Activated naive CD4-positive, alpha-beta T cell treated with anti-CD3 and anti-CD28 coated beads, Interleukin-2, amount 50 U/mL, for 72 hours (primary cell): ENCODE measurements around the gene PAX3. TPM values are rescaled to one million over a fixed set of nuclear protein-coding genes. Genes with fewer than 3 reads are reported as not detected.

Source experiments
- ATAC-seq, 2 donors: fragments of 150-1000 bp; cut with Tn5 transposase; 2 replicates each; pipeline ENCODE4 v1.10.0; 2021; ENCODE audit warnings: mild to moderate bottlenecking in 2 of 2, moderate library complexity in 2 of 2
- DNase-seq, 2 donors: peaks; one replicate each; pipeline ENCODE4 v3.0.0; 2021 to 2022; ENCODE audit warnings: low spot score in 2 of 2
- H3K27ac Mint-ChIP-seq, 2 donors: one replicate each; pipeline ENCODE4 v1.8.0; 2022; ENCODE audit warnings: mild to moderate bottlenecking in 2 of 2, mixed read lengths in 2 of 2
- H3K36me3 Mint-ChIP-seq, 2 donors: one replicate each; pipeline ENCODE4 v1.8.0; 2022; ENCODE audit warnings: mixed read lengths in 2 of 2
- H3K9me3 Mint-ChIP-seq, 2 donors: one replicate each; pipeline ENCODE4 v1.8.0; 2022; ENCODE audit warnings: mixed read lengths in 2 of 2
- total RNA-seq, 2 donors: library from RNA; stranded (reverse); gene quantifications; one replicate each; pipeline ENCODE4 v1.2.3, GENCODE V29; 2022

PAX3 gene
- not detected for total RNA-seq

DNA sequence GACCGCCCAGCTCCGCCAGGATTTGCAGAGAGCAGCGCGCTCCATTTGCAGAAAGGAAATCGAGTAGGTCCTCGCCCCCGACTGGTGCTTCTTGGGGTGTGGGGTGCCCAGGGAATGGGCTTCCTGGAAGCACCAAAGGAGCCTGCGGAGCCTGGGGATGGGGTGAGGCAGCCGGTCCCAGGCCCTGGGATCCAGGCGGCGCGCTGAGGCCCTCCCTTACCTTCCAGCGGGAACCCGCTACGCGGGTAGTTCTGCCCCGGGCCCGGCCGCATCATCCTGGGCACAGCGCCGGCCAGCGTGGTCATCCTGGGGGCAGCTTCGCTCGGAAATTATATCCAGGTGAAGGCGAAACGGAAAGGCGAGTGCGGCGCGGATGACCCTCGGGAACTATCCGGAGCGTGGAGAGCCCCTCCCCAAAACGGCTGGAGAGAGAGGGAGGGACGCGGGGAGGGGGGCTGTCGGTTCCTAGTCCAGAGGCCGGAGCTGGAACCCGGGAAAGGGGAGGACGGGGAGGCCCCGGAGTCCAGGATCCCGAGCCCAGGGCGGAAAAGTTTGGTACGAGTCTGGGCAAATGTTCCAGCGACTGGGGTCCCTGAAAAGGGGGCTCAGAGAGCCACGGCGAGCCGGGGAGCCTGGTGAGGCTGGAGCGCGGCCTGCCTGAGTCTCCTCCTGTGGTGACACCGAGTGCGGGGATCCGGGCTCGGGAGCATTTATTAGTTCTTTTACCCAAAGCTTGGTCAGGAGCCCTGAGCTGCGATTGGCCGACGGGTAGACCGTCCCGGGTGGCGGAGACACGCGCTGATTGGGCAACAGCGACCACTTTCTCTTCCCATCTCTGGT lies at the start of gene PAX3:
Gene PAX3 (minus strand): TSS at position 688 of the 840 bp plus-strand sequence. CDS start 383 bp downstream, at position 305.
- Mint-ChIP-seq H3K27ac (peak within 1 kb of the TSS in 1 of 2 donors; percentile 82), H3K9me3 (peaks cover 5 to 14% of the 10 kb centered on the region in 2 donors), H3K36me3 (peaks cover 36 to 54% of the 10 kb centered on the region in 2 donors)
- DNase-seq (no peak), ATAC-seq (no peak)

DNA sequence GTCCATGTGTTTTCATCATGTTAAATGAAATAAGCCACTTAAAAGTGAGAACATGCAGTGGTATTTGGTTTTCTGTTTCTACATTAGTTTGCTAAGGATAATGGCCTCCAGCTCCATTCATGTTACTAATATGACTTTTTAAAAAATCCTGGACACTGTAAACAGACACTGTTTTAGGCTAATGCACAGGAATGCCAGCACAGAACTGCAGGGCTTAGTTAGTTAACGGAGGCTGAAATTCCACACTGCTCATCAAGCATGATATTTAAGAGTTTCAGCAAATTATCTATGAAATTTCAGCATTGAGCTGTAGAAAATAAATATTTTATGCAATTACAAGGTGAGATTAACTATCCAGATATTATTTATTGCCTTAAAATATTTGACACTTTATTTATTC lies 42.5 kb upstream of the PAX3 start:
- Mint-ChIP-seq H3K9me3 (peaks cover 0 to 3% of the 10 kb centered on the region in 2 donors), H3K27ac (no peak overlapping the region), H3K36me3 (no peaks in the 10 kb centered on the region)
- ATAC-seq (no peak), DNase-seq (no peak)

DNA sequence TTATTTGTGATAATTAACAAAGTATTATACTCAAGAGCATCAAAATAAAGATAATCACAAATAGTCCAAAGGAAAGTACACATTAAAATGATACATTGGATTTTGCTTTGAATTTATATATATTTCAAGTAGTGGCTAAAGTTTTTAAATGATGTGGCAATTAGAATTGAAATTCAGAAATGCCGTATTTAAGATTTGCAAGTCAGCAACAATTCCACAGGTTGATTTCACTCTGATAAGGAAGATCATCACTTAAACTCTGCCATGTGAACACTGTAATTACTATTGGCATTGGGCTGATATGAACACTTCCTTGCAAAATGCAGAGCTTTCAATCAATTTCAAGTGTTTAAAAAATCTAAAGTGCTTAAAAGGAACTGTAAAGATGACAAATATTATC lies 39.6 kb upstream of the PAX3 start:
- Mint-ChIP-seq H3K27ac (no peak overlapping the region), H3K36me3 (peaks cover 0 to 10% of the 10 kb centered on the region in 2 donors), H3K9me3 (peaks cover 8 to 16% of the 10 kb centered on the region in 2 donors)
- DNase-seq: no peak
- no peak for ATAC-seq

DNA sequence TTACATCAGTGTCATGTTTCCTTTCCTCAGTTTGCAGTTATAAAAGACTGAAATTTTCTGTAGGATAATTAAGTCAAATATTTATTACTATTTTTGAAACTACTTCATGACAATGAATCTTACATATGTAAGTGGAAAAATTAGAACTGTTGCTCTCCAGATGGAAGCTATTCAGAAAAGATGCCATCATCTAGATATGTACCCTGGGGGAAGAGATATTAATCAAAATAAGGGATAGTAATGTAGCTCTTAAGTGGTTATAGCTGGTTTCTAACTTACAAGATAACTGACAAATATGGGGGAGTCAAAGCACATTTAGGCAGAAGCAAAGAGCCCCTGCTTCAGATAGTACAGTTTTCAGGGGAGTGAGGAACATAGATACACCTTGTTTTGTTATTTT lies 38.1 kb upstream of the PAX3 start:
- DNase-seq: no peak
- Mint-ChIP-seq H3K9me3 (peaks cover 13 to 20% of the 10 kb centered on the region in 2 donors), H3K36me3 (peaks cover 0 to 19% of the 10 kb centered on the region in 2 donors), H3K27ac (no peak overlapping the region)
- no peak for ATAC-seq

DNA sequence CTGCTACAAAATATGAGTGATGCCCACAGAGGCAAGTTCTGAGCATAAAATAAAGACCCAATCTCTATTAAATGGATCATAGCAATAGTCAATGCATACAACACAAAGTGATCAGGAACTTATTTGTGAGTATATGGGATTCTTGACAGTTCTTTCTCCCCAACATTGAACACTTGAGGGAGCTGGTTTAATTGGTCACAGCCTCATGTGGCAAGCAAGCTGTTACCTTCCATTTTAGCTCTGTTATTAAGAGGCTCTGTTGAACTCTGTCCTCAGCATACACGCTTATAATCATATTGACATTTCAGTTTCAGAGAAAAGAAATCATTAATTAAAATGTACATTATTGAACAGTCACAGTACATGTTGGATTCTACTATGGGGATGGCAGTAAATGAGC lies 37.6 kb upstream of the PAX3 start:
- no peak for DNase-seq
- no peak overlapping the region for H3K27ac Mint-ChIP-seq
- peaks cover 0 to 19% of the 10 kb centered on the region in 2 donors for H3K36me3 Mint-ChIP-seq
- no peak for ATAC-seq
- H3K9me3 Mint-ChIP-seq: peaks cover 13 to 20% of the 10 kb centered on the region in 2 donors

DNA sequence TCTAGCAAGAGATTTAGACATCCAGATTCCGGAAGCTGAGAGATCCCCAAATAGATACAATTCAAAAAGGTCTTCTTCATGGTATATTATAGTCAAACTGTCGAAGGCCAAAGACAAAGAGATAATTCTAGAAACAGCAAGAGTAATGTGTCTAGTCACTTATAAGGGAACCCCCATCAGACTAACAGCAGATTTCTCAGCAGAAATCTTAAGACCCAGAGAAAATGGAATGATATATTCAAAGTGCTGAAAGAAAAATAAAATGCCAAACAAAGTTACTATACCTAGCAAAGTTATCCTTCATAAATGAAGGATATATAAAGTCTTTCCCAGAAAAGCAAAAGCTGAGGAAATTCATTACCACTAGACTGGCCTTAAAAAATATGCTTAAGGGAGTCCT lies 36.1 kb upstream of the PAX3 start:
- no peak for DNase-seq
- no peak for ATAC-seq
- Mint-ChIP-seq H3K9me3 (peaks cover 13 to 17% of the 10 kb centered on the region in 2 donors), H3K36me3 (peaks cover 0 to 19% of the 10 kb centered on the region in 2 donors), H3K27ac (no peak overlapping the region)

DNA sequence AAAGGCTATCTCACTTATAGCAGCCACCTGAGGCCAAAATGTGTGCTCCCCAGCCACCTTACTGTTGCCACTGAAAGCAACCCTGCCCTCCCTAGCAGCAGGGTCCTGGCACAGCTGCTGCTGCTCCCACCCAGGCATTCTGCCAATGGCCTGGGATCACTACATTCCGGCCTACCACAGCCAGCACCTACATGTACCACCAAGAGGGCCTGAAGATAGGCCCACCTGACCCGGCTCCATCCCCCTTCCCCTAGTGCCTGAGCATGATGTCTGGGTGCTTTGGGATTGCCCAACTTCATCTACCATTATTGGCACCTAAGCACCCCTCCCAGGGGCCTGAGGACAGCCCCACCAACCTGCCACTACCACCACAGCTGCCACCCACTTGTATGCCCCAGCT lies 34.6 kb upstream of the PAX3 start:
- no peak for DNase-seq
- ATAC-seq: no peak
- Mint-ChIP-seq H3K36me3 (peaks cover 0 to 19% of the 10 kb centered on the region in 2 donors), H3K9me3 (peaks cover 13 to 17% of the 10 kb centered on the region in 2 donors), H3K27ac (no peak overlapping the region)

DNA sequence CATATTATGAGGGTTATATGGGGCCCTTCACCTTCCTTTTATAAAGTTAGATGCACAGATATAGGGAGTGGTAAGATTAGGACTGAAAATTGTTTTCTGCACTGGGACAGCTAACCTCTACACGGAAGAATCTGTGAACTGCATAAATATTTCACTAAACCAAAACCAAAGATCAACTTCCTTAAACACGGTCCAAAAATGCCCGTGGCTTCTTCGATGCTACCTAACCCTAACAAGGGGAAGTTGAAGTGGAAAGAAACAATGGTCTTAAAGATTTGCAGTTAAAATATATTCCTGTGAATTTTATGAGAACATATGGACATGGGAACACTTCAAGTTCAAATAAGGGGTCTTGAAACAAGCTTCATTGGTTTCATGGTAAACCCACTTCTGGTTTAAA lies 33.3 kb upstream of the PAX3 start:
- H3K9me3 Mint-ChIP-seq: peaks cover 13 to 17% of the 10 kb centered on the region in 2 donors
- DNase-seq (no peak), ATAC-seq (no peak)
- H3K27ac Mint-ChIP-seq: no peak overlapping the region
- H3K36me3 Mint-ChIP-seq: peaks cover 0 to 19% of the 10 kb centered on the region in 2 donors

DNA sequence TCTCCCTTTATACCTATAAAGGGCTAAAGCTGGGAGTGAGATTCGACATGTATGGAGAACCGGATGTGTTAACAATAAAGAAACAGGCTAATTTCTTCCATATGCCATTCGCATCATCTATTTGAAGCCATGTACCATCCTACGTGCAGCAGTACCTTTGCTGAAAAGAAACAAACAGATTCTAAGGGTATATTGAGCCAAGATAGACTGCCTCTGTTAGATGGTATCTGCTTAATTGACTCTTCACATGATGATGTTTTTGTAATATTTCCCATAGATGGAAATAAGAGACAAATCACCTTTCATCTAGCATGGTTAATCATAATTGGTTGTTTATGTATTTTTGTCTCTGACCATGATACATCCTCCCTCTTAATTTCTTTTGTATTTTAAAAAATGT lies 32.1 kb upstream of the PAX3 start:
- Mint-ChIP-seq H3K9me3 (peaks cover 13 to 17% of the 10 kb centered on the region in 2 donors), H3K36me3 (peaks cover 0 to 19% of the 10 kb centered on the region in 2 donors), H3K27ac (no peak overlapping the region)
- no peak for ATAC-seq
- no peak for DNase-seq

DNA sequence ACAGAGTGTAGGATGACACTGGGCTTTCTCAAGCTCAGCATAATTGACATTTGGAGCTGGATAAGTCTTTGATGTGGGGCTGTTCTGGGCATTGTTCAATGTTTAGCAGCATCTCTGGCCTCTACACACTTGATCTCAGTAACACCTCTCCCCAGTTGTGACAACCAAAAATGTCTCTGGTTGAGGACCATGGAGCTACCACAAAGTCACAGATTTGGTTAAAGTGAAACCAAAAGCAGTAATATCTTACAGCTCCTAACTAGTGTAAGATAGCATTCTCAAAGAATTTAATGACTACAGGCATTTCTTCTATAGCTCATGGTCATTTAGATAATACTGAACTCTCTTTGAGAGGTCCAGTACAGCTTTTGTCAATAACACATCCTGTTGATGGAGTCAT lies 23.4 kb upstream of the PAX3 start:
- no peak for DNase-seq
- H3K9me3 Mint-ChIP-seq: no peaks in the 10 kb centered on the region
- H3K36me3 Mint-ChIP-seq: peaks cover 0 to 10% of the 10 kb centered on the region in 2 donors
- H3K27ac Mint-ChIP-seq: no peak overlapping the region
- ATAC-seq: no peak

DNA sequence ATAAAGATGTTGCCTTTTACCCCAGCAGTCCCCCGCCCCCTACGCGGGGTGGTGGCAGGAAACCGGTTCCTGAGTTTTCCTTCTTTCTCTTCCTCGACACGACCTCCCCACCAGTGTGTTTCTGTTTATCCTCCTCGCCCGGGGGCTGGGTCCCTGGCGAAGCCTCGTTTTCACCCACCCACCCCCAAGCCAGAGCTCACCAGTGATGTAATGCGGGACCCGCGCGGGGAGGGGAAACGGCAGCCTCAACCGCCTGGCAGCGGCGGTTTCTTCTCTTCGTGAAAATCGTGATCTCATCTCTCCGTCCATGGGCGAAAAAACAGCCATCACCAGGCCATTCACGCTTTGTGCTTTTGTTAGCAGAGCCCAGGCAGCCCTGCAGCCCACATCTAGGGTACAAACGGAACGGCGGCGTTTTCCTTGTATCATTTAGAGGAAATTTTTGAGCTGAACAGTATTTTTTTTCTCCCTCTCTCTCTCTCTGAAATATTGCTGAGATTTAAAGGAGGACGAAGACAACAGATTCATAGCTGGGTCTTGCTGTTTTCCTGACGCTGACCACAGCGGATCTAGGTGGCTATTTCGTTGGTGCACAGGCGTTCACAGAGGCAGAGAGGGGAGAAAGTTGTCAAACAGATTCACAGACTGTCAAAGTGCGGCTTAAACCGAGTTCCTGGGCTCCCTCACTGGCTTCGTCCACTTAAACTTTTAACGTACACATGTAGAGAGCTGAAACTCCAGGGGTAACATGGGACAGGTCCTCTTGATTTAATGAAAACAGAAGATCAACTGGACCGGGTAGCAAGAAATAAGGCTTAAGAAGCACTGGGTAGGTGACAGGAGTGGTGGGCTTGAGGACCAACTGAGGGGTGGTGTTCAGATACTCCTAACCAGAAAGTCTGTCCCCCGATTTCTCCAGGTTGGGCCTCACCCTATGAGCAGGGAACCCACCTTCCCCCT lies 21.9 kb upstream of the PAX3 start:
- H3K27ac Mint-ChIP-seq: no peak overlapping the region
- no peak for ATAC-seq
- DNase-seq: no peak
- peaks cover 0 to 10% of the 10 kb centered on the region in 2 donors for H3K36me3 Mint-ChIP-seq
- H3K9me3 Mint-ChIP-seq: no peaks in the 10 kb centered on the region

DNA sequence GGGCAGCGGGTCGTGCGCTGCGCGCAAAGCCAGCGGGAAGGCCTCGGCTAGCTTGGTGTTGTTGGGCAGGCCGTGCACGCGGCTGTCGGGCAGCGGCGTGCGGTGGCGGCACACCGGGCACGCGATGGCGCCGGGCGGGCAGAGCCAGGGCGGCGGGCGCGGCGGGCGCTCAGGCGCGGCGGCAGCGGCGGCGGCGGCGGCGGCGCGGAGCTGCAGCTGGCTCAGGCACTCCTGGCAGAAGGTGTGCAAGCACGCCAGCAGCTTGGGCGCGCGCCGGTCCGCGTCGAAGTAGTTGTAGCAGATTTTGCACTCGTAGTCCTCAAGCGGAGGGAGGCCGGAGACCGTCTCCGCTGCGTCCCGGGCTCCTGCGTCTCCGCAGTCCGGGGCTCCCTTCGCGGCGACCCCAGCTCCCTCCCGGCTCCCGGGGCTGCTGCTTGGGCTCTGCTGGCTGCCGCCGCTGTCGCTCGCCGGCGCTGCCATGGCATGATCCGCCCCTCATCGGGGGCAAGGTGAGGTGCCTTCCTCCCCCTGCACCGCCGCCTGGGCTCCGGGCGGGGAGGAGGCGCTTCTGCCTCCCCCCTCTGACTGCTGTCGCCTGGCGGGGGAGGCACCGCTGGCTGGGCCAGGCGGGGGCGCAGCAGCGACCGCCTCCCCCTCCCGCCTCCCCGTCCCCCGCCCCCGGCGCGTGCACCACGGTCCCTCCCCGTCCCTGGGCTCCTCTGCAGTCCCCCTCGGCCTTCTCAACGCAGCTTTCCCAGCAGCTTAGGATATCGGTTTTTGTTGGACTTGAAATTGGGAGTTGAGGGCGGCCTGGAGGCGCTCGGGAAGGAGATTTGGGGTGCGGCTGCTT lies 21.0 kb upstream of the PAX3 start:
- H3K9me3 Mint-ChIP-seq: no peaks in the 10 kb centered on the region
- no peak overlapping the region for H3K27ac Mint-ChIP-seq
- DNase-seq: peak in 1 of 2 donors; percentile 33
- ATAC-seq: peak; percentile 14 to 54
- peaks cover 0 to 10% of the 10 kb centered on the region in 2 donors for H3K36me3 Mint-ChIP-seq

DNA sequence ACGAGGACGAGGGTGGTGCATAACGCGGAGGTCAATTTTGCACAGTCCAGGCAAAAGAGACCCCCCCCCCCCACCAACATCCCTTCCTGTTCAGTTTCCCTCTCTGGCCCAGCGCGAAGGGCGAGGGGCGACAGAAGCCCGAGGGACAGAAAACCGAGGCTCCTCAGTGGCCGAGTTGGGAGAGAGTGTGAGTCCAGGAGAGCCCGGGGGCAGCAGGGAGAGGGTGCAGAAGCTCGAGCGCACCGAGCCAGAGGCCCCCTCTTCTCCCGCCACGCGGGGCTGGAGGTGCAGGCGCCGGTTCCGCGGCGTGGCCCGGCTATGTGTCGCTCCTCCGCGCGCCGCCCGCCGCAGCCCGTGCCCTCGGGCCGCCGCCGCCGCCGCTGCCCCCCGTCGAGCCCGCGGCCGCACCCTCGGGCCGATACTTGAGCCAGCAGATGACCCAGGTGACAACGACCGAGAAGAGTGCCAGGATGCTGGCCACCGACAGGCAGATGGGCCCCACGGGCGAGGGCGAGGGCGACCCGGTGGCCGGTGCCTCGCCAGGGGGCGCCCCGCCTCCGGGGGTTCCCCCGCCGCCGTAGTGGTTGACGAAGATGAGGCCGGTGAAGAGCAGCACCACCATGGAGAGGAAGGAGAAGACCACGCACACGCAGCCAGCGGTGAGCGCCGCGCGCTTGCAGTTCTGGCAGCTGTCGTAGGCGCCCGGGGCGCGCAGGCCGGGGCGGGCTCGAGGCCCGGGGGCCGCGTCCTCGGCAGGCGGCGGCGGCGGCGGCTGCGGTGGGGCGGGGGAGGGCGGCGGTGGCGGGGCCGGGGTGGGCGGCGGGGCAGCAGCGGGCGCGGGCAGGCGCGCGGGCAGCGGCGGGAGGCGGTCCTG lies 20.2 kb upstream of the PAX3 start:
- ATAC-seq: peak; percentile 41 to 71
- peak in 1 of 2 donors; percentile 42 for DNase-seq
- Mint-ChIP-seq H3K36me3 (peaks cover 0 to 10% of the 10 kb centered on the region in 2 donors), H3K9me3 (no peaks in the 10 kb centered on the region), H3K27ac (no peak overlapping the region)

DNA sequence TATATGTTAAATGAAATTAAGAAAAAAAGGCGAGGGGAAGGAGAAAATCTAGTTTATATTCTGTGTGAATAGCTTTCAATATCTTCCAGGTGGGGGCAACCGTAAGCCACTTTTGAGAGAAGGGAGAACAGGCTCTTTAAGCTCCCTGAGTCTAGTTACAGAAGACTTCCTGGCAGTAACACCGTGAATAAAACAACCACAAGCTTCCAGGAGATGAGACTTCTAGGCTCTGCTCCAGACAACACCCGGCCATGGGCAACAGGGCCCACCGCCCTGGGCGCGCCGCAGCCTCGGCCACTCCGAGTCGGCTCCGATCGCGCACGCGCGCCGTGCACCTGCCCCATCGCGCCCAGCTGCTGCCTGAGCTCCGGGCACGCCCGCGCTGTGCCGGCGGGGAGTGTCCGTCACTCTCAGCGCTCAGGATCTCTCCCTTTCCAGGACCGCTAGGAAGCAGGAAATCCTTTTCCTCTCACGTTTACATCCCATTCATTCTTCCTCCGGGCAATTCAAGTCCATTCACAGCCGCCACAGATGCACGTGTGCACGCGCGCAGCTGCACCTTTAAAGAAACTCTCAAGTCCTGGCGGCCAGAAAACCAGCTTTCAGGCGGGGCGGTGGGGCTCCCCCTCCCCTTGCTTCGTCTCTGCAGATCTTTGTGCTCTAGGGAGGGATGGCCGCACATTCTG lies 19.4 kb upstream of the PAX3 start:
- ATAC-seq (peak; percentile 64 to 77), DNase-seq (peak in 1 of 2 donors; percentile 65)
- no peak overlapping the region for H3K27ac Mint-ChIP-seq
- H3K36me3 Mint-ChIP-seq: peaks cover 0 to 10% of the 10 kb centered on the region in 2 donors
- H3K9me3 Mint-ChIP-seq: no peaks in the 10 kb centered on the region
